MV-4-11 (cell line): ENCODE measurements around the gene NKD1.
A peak's percentile ranks its signal among the peaks of the same experiment; 100 is the strongest.

Experiments used
- DNase-seq: peaks from one replicate; lab custom pipeline; 2025; lab: John Stamatoyannopoulos, UW

NKD1 gene

GRCh38 chr16:50696126-50696525 is 147.9 kb downstream of the NKD1 start:
- no peak for DNase-seq

GRCh38 chr16:50696575-50697420 is 148.6 kb downstream of the NKD1 start:
- DNase-seq: peak; percentile 69

GRCh38 chr16:50697421-50697715 is 149.2 kb downstream of the NKD1 start:
- DNase-seq: no peak

- peak; percentile 8 for DNase-seq
Observed at GRCh38 chr16:50697881-50698767, 149.9 kb downstream of the NKD1 start.
